ENCODE data around the gene MCF2.

- TF ChIP-seq PRRX2 (CRISPR knock-in tag; IDR thresholded peaks at IDR 0.05) (no peak), CTCF (IDR thresholded peaks at IDR 0.05) (no peak), PREB (CRISPR knock-in tag; IDR thresholded peaks at IDR 0.05; ENCODE audit: borderline replicate concordance) (no peak), RELA (CRISPR knock-in tag; IDR thresholded peaks at IDR 0.05; ENCODE audit: borderline replicate concordance) (no peak), ATF6 (CRISPR knock-in tag; IDR thresholded peaks at IDR 0.05) (no peak), SP1 (CRISPR knock-in tag; conservative IDR thresholded peaks at IDR 0.05) (no peak), SMAD3 (CRISPR knock-in tag; IDR thresholded peaks at IDR 0.05; ENCODE audit: borderline replicate concordance) (no peak), NFE2L1 (CRISPR knock-in tag; IDR thresholded peaks at IDR 0.05) (no peak)
Measured at GRCh38 chrX:139750390-139750789, 42.4 kb upstream of the MCF2 start.
